ENCODE data around the gene SEC16A.

- TF ChIP-seq POLR2AphosphoS5 (IDR thresholded peaks at IDR 0.05) (no peak), EP300 (IDR thresholded peaks at IDR 0.05) (no peak)
These were observed 88.4 kb downstream of the SEC16A start for GRCh38 chr9:136394312-136395019.

Measured in stomach (tissue), 4 donors.